ENCODE measurements around the gene VPS4A.
"Not testable (repeated sequence)": the region's sequence is repeated elsewhere in the genome, so short reads cannot be mapped to it uniquely, and the experiment has no call there.

The VPS4A gene

DNA sequence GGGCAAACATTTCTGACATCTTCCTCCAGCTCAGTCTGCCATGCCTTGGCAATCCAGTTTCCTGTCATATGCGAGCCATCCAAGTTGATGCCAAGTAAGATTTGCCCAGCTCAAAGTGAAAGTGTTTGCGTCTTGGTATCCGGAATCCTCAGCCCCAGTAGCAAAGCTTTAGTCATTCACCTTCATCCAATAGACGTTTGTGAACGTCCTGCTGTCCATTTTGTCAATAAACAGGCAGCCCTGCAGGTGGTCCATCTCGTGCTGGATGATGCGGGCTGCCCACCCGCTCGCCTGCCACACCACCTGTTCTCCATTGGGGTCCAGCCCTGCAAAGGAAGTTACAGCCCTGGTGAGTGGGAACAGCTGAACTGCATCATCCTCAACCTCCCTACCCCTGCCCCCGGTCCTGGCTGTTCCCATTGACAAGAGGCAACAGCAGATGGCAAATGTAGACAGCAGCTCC is 17.7 kb downstream of the VPS4A start:
- no peak for DNase-seq

GRCh38 chr16:69329369-69330285 is 18.5 kb downstream of the VPS4A start:
- peak; percentile 7 for DNase-seq

DNA sequence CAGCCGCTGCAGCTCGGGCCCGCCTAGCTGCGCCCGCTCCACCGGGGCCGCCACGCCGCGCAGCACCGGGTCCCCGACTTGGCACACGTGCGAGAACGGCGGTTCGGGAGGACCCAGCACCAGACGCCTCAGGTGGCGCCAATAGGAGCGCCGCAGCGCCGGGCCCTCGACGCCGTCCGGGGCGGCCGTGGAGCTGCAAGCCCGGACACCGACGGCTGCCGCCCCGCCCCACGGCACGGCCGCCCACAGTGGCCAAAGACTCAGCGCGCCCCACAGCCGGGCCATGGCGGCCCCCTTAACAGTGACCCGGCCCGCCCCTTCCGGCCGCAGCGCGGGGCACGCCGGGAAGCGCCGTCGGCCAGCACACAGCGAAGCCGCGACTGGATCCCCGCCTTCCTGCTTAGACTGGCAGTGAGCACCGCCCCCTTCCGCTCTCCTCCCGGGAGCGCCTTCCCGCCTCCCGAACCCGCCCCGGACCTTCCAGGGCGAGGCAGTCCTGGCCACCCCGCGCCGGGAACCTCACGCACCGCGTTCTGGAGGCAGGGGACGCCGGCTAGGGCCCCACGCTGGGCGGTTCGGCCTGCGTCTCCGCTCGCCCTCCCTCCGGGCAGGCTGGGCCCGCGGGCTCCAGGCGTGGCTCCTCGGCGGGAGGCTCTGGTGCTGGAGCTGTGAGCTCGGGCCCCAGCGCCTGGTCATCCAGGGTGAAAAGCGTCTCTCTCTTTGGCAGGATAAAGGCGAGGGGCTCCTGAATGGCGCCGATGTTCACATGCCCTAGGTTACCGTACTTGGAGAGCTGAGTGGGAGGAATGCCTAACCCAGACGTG is 19.3 kb downstream of the VPS4A start, which contains the start of gene PDF:
Gene PDF (minus strand): TSS at position 303 of the 824 bp plus-strand sequence. CDS start 18 bp downstream, at position 285.
- DNase-seq, result peak; percentile 90

- no peak for DNase-seq
Observed at GRCh38 chr16:69334696-69335095, 23.5 kb downstream of the VPS4A start.

DNA sequence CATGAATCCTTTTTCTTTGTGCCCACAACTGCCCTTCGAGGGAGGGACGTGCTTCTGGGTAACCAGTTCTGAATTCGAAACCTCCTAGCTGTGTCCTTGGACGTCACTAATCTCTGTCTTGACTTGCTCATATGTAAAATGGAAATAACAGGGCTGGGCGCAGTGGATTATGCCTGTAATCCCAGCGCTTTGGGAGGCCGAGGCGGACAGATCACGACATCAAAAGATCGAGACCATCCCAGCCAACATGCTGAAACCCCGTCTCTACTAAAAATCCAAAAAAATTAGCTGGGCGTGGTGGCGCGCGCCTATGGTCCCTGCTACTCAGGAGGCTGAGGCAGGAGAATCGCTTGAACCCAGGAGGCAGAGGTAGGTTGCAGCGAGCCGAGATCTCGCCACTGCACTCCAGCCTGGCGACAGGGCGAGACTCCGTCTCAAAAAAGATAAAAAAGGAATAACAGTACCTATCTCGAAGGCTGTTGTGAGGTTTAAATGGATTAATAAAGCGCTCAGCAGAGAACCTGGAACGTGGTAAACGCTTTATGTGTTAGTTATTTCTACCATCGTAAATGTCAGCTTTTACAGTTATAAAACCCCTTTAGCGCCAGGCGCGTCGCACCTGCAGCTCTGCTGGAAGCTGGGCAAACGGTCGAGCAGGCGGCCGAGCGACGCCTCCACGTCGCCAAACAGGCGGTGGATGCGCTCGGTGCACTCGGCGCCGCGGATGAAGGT is 27.6 kb downstream of the VPS4A start:
- DNase-seq, result no peak

GRCh38 chr16:69339289-69340094 is 28.3 kb downstream of the VPS4A start, which contains the start of the genes COG8 and NIP7:
Gene COG8, minus strand, starts transcription at chr16:69339564. Its CDS starts 12 bp downstream, at chr16:69339552.
Gene NIP7, plus strand, starts transcription at chr16:69339772. Its CDS starts 58 bp downstream, at chr16:69339830.
- peak; percentile 97 for DNase-seq

DNA sequence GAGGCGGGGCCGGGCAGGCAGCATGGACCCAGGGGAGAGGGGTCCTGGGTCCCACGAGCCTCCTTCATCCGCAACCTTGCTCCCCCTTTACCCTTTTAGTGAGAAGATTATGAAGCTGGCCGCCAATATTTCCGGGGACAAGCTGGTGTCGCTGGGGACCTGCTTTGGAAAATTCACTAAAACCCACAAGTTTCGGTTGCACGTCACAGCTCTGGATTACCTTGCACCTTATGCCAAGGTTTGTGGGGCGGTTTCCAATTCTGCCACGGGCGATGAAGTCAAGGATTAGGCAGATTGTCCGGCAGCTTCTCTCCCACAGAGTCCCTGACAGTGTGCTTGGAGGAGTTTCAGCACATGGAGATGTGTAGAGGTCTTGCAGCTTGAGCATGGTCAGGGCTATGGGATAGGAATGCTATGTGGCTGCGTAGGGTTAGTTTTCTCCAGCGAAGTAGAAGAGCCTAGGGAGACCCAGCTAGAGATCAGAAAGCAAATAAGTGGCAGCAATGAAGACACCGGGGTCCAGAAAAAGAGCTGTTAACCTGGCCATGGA is 29.0 kb downstream of the VPS4A start:
- DNase-seq, result no peak

GRCh38 chr16:69344171-69344570 is 33.0 kb downstream of the VPS4A start:
- no peak for DNase-seq

DNA sequence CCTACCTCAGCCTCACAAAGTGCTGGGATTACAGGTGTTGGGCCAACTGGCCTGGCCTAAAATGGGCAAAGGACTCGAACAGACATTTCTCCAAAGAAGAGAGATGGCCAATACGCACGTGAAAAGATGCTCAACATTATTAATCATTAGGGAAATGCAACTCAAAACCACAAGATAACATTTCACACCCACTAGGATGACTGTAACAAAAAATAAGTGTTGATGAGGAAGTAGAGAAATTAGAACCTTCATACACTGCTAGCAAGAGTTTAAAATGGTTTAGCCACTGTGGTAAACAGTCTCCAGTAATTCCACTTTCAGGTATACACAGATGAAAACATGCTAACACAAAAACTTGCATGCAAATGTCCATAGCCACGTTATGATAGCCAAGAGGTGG is 34.8 kb downstream of the VPS4A start:
- DNase-seq, result no peak

- DNase-seq, result no peak
Observed at GRCh38 chr16:69346683-69347082, 35.5 kb downstream of the VPS4A start.

GRCh38 chr16:69348222-69348621 is 37.1 kb downstream of the VPS4A start:
- DNase-seq, result no peak

GRCh38 chr16:69349536-69349935 is 38.4 kb downstream of the VPS4A start:
- DNase-seq, result no peak

DNA sequence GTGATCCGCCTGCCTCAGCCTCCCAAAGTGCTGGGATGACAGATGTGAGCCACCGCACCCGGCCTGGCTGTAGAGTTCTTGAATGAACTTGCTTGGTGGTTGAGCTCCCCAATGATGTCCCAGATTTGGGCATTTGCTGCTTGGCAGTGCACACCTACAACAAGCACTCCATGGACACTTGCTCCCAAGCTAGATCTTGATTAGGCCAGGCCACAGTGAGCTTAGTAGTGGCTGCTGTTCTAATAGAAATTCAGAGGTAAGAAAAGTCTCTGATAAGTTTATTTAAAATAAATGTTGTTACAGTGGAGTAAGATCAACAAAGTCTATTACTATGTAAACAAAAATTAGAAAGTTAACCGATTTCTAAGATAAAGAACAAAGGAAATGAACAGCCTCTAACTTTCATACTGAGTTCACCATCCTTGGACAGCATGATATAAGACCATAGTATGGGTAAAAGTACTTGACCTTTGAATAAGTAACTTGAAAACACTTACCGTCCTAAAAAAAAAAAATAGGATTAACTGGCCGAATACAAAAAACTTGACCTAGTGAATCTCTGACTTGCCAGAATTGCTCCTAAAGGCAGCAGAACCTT is 39.5 kb downstream of the VPS4A start:
- DNase-seq, result no peak

- no peak for DNase-seq
Observed at GRCh38 chr16:69351309-69352027, 40.3 kb downstream of the VPS4A start, which contains the start of gene TMED6. Gene TMED6, minus strand, starts transcription at chr16:69351786. Its CDS starts 33 bp downstream, at chr16:69351753.

- DNase-seq, result not testable (repeated sequence)
Observed at GRCh38 chr16:69360070-69360469, 48.9 kb downstream of the VPS4A start.

DNA sequence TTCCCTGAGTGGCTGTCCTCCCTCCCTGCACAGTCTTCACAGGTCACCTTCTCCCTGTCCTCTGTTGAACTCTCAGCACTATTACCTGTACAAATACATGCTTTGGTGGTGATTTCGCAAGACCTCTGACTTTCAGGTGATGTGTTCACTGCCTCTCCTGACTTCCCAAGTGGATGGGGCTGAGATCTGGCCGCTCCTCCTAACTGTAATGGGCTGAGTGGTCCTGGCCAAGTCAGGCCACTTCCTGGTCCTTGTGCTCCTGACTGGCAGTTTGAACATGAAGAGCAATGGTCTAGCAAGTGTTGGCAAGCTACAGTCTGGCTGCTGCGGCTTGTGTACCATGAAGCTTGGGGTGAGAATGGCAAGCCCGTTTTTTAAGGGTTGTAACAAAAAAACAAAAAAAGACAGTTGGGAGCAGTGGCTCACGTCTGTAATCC is 52.1 kb downstream of the VPS4A start:
- DNase-seq, result no peak

DNA sequence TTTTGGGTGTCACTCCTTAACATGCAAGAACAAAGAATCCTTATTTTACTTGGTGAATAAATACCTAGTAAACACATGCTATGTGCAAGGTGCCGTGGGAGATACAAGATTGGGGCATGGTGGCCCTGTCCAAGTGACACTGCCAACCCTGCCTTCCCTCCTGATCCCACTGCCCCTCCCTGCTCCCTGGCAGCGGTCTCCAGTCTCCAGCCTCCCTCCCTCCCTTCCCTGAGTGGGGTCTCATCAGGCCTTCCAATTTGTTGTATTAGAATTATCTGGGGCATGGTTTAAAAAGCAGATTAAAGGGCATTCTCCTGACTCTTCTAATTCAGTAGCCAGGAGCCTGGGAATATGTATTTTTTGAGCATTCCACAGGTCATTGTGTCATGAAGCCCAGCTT is 52.9 kb downstream of the VPS4A start:
- no peak for DNase-seq

DNA sequence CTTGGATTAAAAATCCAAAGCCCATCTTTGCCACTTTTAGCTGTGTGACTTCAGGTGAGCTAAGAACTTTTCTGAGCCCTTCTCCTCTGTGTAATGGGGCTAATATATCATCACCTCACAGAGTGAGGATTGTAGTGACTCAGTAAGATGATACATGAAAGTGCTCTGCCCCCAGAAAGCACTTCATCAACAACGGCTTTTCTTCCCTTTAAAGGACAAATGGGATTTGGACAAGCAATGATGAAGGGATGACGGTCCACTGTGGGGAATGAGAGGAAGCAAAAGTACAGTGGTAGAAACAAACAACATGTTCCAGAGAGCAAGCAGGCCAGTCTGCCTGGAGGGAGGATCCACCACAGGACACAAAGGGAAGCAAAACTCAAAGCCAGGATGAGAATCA is 54.8 kb downstream of the VPS4A start:
- no peak for DNase-seq

DNA sequence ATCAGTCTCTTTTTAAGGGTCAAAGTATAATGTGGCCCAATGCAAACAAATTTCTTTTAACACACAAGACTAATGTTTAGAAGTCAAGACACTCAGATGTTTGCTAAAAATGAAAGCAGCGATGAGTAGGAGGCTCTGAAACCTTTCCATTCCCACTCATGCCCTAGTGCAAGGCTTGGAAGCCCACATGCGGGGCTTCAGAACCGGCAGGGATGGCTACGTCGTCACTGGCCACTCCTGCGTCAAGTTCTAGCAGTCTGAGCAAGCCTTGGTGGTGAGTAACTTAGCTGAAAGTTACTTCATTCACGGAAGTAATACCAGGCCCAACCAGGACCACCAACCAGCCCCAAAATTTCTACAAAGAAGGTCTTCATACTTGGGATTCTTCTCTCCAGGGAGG is 55.3 kb downstream of the VPS4A start:
- no peak for DNase-seq

DNA sequence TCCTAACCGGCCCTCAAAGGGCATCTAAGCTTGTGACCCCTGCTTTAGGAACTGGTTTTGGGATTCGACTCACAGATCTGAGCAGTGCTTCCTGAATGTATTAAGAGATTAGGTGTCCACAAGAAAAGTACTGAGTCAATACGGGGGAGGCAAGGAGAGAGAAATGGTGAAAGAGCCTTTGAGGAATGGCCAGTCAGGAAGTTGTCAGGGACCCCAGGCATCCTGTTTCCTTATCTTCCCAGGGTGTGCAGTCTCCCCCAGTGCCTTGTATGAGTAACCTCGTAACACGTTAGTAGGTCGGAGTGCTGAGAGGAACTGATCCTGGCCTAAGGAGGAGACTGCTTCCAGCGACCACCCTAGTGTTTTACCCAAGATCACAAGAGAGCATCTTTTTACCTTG is 56.8 kb downstream of the VPS4A start:
- DNase-seq, result no peak
